GM13976 (cell line): Measurements from ENCODE around the gene PRPS1L1.

ENCODE experiments used
- DNase-seq: peaks from one replicate; pipeline ENCODE4 v3.0.0; 2012; ENCODE audit warnings: low spot score
- CTCF ChIP-seq: IDR thresholded peaks from 2 replicates; pipeline ENCODE4 v1.5.1; 2012; ENCODE audit warnings: borderline replicate concordance, mild to moderate bottlenecking; ENCODE audit not compliant: insufficient read depth; ENCODE audit errors: extremely low read depth, missing control alignments, control extremely low read depth
- in situ Hi-C: fragments of 300-500 bp; cut with MboI; formaldehyde crosslinking; loops from one replicate; pipeline ENCODE4 v1.12.0; 2022; ENCODE audit warnings: low sequenced_read_pairs, mixed read lengths, inconsistent platforms; ENCODE audit not compliant: unreplicated experiment

The PRPS1L1 gene

GRCh38 chr7:17989546-17989945 is 38.1 kb downstream of the PRPS1L1 start:
- TF ChIP-seq CTCF = no peak
- in situ Hi-C loops = no loop called here
- DNase-seq = no peak

GRCh38 chr7:17988858-17989257 is 38.8 kb downstream of the PRPS1L1 start:
- no peak for DNase-seq
- in situ Hi-C loops = no loop called here
- no peak for TF ChIP-seq CTCF

GRCh38 chr7:17988141-17988540 is 39.5 kb downstream of the PRPS1L1 start:
- in situ Hi-C loops = no loop called here
- TF ChIP-seq CTCF = no peak
- no peak for DNase-seq

- in situ Hi-C loops = no loop called here
- no peak for DNase-seq
- TF ChIP-seq CTCF = no peak
These were observed 40.8 kb downstream of the PRPS1L1 start for GRCh38 chr7:17986851-17987250.

GRCh38 chr7:17985473-17986239 is 42.0 kb downstream of the PRPS1L1 start:
- TF ChIP-seq CTCF = no peak
- DNase-seq = no peak
- in situ Hi-C loops = no loop called here

- no peak for DNase-seq
- in situ Hi-C loops = no loop called here
- no peak for TF ChIP-seq CTCF
These were observed 43.4 kb downstream of the PRPS1L1 start for GRCh38 chr7:17984288-17984687.
